HFFc6 (cell line): ENCODE results near the gene OR10C1. TPM values are rescaled to one million over a fixed set of nuclear protein-coding genes. Genes with fewer than 3 reads are reported as not detected.
"Not testable (repeated sequence)": the region's sequence is repeated elsewhere in the genome, so short reads cannot be mapped to it uniquely, and the experiment has no call there.

Source experiments
- DNase-seq: peaks from one replicate; pipeline ENCODE4 v3.0.0-alpha.2; 2018
- H3K27ac Mint-ChIP-seq: 2 replicates; pipeline ENCODE4 v1.8.0; 2020; ENCODE audit warnings: mild to moderate bottlenecking, mixed read lengths
- H3K27me3 Mint-ChIP-seq: 2 replicates; pipeline ENCODE4 v1.8.0; 2021; ENCODE audit warnings: mild to moderate bottlenecking, moderate library complexity, mixed read lengths; ENCODE audit not compliant: insufficient read depth
- H3K36me3 Mint-ChIP-seq: 2 replicates; pipeline ENCODE4 v1.8.0; 2021; ENCODE audit warnings: low read depth, mixed read lengths
- H3K4me1 Mint-ChIP-seq: 2 replicates; pipeline ENCODE4 v1.8.0; 2020; ENCODE audit warnings: low read depth, mixed read lengths
- H3K4me3 Mint-ChIP-seq: 2 replicates; pipeline ENCODE4 v1.8.0; 2020; ENCODE audit warnings: mild to moderate bottlenecking, moderate library complexity, mixed read lengths
- H3K9me3 Mint-ChIP-seq: 2 replicates; pipeline ENCODE4 v1.8.0; 2020; ENCODE audit warnings: mild to moderate bottlenecking, mixed read lengths
- total RNA-seq, 6 experiments: library from RNA; stranded (reverse); fragmentation: NEBNext Ultra II Directional; extraction: Animal tissue kit (Norgen Biotek cat#: 25700); gene quantifications; 2 replicates in 1 of 6; 3 replicates in 5 of 6; pipeline ENCODE4 v1.2.3, GENCODE V29; 2021
- TF ChIP-seq, protein P1 (sequence below): fragments of 200-600 bp; sonication (generic); IDR thresholded peaks from 2 replicates; pipeline ENCODE4 v1.5.0; 2021; ENCODE audit warnings: antibody characterized with exemption, mild to moderate bottlenecking

Gene OR10C1
- total RNA-seq, 6 experiments from 2014 or later: not detected

GRCh38 chr6:29442719-29443118, 3.6 kb downstream of the OR10C1 start:
- Mint-ChIP-seq H3K27ac (no peak overlapping the region), H3K4me3 (no peak overlapping the region), H3K9me3 (peaks cover 63% of the 10 kb centered on the region), H3K27me3 (no peaks in the 10 kb centered on the region; the same call in 1 of the 2 replicates), H3K4me1 (no peaks in the 10 kb centered on the region), H3K36me3 (no peaks in the 10 kb centered on the region)
- TF ChIP-seq, protein P1, sequence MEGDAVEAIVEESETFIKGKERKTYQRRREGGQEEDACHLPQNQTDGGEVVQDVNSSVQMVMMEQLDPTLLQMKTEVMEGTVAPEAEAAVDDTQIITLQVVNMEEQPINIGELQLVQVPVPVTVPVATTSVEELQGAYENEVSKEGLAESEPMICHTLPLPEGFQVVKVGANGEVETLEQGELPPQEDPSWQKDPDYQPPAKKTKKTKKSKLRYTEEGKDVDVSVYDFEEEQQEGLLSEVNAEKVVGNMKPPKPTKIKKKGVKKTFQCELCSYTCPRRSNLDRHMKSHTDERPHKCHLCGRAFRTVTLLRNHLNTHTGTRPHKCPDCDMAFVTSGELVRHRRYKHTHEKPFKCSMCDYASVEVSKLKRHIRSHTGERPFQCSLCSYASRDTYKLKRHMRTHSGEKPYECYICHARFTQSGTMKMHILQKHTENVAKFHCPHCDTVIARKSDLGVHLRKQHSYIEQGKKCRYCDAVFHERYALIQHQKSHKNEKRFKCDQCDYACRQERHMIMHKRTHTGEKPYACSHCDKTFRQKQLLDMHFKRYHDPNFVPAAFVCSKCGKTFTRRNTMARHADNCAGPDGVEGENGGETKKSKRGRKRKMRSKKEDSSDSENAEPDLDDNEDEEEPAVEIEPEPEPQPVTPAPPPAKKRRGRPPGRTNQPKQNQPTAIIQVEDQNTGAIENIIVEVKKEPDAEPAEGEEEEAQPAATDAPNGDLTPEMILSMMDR: no peak
- no peak for DNase-seq

DNA sequence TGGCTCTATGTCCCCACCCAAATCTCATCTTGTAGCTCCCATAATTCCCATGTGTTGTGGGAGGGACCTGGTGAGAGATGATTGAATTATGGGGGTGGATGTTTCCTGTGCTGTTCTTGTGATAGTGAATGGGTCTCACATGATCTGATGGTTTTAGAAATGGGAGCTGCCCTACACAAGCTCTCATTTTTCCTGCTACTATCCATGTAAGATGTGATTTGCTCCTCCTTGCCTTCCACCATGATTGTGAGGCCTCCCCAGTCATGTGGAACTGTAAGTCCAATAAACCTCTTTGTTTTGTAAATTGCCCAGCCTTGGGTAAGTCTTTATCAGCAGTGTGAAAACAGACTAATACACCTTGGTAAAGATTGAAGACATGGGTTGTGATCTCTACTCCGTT, 4.9 kb downstream of the OR10C1 start:
- peaks cover 60% of the 10 kb centered on the region for H3K9me3 Mint-ChIP-seq
- not testable (repeated sequence) for H3K27ac Mint-ChIP-seq, H3K4me3 Mint-ChIP-seq, H3K27me3 Mint-ChIP-seq, DNase-seq, H3K36me3 Mint-ChIP-seq, H3K4me1 Mint-ChIP-seq

DNA sequence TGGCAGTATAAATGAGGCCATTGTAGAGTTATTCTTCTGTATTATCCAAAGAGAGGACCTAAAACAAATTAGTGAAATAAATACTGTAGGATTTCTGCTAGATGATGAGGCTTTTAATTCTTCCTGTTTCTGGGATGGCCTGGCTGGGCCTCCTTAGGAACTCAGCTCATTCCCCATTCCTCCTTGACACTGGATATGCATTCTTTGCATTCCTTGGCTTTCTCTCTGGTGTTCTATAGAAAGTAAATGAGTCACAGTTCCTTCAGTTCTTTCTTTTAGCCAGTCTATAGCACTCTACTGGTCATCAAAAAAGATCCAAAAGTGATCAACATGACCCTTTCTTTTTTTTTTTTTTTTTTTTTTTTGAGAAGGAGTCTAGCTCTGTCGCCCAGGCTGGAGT, 8.6 kb downstream of the OR10C1 start:
- Mint-ChIP-seq H3K9me3 (peaks cover 46% of the 10 kb centered on the region), H3K27me3 (no peaks in the 10 kb centered on the region; the same call in 1 of the 2 replicates), H3K27ac (no peak overlapping the region), H3K36me3 (no peaks in the 10 kb centered on the region), H3K4me1 (no peaks in the 10 kb centered on the region), H3K4me3 (no peak overlapping the region)
- TF ChIP-seq, protein P1: no peak
- DNase-seq: no peak

- Mint-ChIP-seq H3K27ac (no peak overlapping the region), H3K27me3 (no peaks in the 10 kb centered on the region)
Observed at GRCh38 chr6:29451471-29452193, 12.5 kb downstream of the OR10C1 start.

DNA sequence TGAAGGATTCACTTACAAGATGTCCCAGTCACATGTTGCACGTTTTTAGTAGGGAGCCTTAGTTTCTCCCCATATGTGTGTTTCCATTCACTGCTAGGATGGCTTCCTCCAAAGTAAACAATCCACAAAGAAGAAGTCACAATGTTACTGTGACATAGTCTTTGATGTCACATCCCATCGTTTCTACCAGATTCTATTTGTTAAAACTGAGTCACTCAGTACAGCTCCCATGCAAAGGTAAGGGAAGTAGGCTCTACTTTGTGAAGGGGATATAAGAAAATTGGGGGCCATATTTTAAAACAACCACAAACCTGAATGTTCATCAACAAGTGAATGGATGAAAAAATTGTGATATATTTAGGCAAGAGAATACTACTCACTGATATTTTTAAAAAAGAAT, 17.9 kb downstream of the OR10C1 start, which contains the start of the genes OR11A1 and OR2H1:
Gene OR11A1 (minus strand): TSS at position 101 of the 400 bp plus-strand sequence. CDS start 29,430 bp downstream, outside the sequence.
Gene OR2H1 (plus strand): TSS at position 185 of the 400 bp plus-strand sequence. CDS start 4,615 bp downstream, outside the sequence.
- H3K9me3 Mint-ChIP-seq: peaks cover 23% of the 10 kb centered on the region
- H3K4me3 Mint-ChIP-seq: no peak within 1 kb of the TSS

More at GRCh38 chr6:29451471-29452193, 12.5 kb downstream of the OR10C1 start:
- H3K4me3 Mint-ChIP-seq: no peak overlapping the region
- H3K4me1 Mint-ChIP-seq: no peaks in the 10 kb centered on the region
- H3K36me3 Mint-ChIP-seq: no peaks in the 10 kb centered on the region
- H3K9me3 Mint-ChIP-seq: peaks cover 14% of the 10 kb centered on the region
- peak; percentile 15 for DNase-seq
- TF ChIP-seq, protein P1: no peak

More for the DNA sequence above, 17.9 kb downstream of the OR10C1 start, which contains the start of the genes OR11A1 and OR2H1:
- no peaks in the 10 kb centered on the region for H3K4me1 Mint-ChIP-seq
- TF ChIP-seq, protein P1: no peak
- no peak within 1 kb of the TSS for H3K27ac Mint-ChIP-seq
- no peak for DNase-seq
- no peaks in the 10 kb centered on the region for H3K27me3 Mint-ChIP-seq
- 0 out of 2 replicates have a peak, but pooled peaks cover under 1% of the 10 kb centered on the region for H3K36me3 Mint-ChIP-seq
